NCI-H1105 (cell line): ENCODE measurements around the gene RANGAP1.

Source experiments
- DNase-seq: peaks from one replicate; lab custom pipeline; 2025; lab: John Stamatoyannopoulos, UW

Gene RANGAP1, protein sequence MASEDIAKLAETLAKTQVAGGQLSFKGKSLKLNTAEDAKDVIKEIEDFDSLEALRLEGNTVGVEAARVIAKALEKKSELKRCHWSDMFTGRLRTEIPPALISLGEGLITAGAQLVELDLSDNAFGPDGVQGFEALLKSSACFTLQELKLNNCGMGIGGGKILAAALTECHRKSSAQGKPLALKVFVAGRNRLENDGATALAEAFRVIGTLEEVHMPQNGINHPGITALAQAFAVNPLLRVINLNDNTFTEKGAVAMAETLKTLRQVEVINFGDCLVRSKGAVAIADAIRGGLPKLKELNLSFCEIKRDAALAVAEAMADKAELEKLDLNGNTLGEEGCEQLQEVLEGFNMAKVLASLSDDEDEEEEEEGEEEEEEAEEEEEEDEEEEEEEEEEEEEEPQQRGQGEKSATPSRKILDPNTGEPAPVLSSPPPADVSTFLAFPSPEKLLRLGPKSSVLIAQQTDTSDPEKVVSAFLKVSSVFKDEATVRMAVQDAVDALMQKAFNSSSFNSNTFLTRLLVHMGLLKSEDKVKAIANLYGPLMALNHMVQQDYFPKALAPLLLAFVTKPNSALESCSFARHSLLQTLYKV

DNA sequence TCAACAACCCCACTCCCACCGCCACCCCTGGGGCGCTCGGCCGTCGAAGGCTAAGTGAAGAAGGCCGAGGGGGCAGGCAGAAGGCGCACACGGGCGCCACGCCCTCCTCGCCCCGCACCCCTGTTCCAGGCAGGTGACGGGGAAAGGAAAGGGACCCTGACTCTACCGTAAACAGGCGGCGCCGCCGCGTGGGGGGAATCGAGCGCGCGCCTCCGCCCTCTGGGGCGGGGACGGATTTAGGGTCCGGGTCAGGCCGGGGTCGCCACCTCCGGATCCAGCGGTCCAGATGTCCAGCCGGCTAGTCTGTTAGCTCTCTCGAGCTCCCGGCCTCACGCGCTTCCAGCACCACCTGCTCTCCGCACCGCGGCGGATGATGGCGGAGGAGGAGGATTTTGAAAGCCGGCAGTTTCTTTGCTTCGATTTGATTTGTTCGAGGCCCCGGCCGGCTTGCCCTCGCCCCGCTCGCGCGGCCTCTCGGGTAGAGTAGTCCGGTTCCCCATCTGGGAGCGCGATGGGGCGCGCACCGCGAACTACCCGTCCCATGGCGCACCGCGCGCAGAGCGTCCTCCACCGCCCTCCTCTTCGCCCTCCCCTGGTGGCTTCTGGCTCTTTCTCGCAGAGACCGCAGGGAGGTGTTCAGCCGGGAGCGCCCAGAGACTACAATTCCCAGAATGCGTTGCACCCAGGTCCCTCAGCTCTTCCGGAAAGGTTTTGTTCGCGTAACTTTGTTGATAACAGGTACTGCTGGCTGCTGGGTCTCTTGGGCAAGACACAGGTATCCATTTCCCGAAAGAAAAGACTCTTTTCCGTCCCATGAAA lies at the start of gene RANGAP1:
TSS of gene RANGAP1 (minus strand) at position 368 of the 819 bp plus-strand sequence. CDS start 5,143 bp downstream, outside the sequence.
- DNase-seq = peak; percentile 96

GRCh38 chr22:41334951-41335635 lies 49.1 kb upstream of the RANGAP1 start:
- DNase-seq = no peak

DNA sequence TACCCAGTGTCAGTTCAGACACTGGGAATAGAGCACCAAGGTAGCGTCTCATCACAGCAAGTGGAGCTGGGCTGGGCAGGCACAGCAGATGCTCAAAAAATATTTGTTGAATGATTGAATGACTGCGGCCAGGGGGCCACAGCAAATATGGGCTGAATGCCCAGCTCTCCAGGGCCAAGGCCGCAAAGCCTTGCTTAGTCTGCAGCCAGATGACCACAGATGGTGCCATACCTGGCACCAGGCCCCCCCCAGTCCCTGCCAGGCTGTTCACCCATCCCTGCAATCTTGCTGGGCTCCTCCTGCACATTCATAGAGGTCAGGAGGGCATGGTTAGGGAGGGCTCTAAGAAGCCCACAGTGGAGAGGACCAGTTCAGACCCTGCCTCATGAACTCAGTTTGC lies 48.2 kb upstream of the RANGAP1 start:
- DNase-seq = no peak

- DNase-seq = no peak
These were observed 47.8 kb upstream of the RANGAP1 start for GRCh38 chr22:41333806-41334205.

DNA sequence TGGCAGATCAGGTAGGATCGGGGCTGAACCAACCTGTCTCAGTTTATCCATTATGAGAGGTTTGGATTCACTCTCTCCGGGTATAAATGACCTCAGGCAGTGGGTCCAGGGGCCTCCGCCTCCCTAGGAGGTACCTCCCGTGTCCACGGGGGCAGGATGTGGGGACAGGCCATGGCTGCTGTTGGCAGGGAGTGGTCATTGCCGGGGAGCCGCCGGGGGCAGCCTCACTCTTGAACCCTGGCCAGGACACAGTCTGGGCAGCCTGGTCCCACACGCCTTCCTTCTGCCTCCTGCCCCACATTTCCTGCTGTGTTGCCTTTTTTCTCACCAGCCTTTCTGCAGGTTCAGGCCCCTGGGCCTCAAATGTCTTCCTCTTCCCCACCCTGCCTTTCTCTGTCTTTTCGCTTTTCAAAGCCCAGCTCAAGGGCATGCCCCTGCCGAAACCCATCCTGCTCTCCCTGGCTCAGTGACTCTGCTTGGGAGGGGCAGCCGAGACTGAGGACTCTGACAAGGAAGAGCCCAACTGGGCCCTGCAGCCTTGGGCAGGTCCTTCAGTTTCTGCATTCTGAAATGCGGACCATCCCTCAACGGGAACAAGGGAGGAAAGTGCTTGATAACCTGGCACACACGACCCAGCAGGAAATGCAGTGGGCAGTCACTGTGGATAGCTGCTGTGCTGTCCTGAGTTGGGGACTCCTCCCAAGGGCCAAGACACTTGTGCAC lies 46.4 kb upstream of the RANGAP1 start:
- DNase-seq = no peak

DNA sequence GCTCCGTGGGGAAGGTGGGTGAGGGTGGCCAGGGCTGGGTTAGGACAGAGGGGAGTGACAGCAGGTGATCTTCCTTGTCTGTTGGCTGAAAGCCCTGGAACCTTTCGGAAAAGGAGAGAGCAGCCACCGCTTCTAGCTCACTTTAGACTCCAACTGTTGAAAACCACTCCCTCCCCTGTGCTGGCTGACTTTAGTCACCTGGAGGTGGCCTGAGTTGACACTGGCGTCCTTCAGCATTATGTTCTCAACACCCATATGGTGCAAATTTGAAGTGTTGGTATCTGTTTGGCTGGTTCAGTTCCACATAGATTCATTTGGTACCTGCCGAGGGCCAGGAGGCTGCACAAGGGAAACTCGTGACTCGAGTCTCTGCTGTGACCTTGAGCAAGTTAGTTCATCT lies 44.2 kb upstream of the RANGAP1 start:
- DNase-seq = no peak

DNA sequence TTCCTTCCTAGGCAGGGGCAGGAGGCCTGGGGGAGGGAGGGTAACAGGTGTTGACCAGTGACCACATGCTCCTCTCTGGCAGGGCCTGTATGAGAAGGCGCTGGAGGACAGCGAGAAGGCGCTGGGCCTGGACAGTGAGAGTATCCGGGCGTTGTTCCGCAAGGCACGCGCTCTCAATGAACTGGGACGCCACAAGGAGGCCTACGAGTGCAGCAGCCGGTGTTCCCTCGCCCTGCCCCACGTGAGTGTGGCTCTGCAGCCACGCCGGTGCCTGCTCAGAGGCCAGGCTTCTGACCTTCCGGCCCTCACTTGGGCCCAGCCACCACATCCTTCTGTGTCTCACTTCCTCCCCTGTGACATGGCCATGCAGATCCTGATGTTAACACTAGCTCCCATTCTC lies 41.1 kb upstream of the RANGAP1 start:
- no peak for DNase-seq

- DNase-seq = no peak
These were observed 39.0 kb upstream of the RANGAP1 start for GRCh38 chr22:41324821-41325528.

- DNase-seq = no peak
These were observed 34.6 kb upstream of the RANGAP1 start for GRCh38 chr22:41320416-41321240.

GRCh38 chr22:41315586-41315985 lies 29.6 kb upstream of the RANGAP1 start:
- no peak for DNase-seq

- DNase-seq = no peak
These were observed 28.8 kb upstream of the RANGAP1 start for GRCh38 chr22:41314821-41315220.

DNA sequence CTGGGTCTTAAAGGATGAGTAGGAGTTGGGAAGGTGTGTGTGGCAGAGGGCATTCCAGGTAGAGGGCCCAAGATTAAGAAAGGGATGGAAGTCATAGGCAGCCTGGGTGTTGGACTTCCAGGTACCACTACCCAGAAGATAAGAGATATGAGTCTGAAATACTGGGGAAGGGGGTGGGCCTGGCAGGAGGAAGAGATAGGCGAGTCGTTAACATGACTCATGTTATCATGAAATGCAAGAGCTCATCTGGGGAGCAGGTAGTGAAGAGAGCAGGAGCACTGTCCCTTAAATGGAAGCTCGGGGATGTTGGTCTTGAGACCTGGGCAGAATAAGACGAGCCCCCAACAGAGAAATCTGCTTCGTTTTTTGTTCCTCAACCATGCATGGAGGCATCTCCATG lies 25.5 kb upstream of the RANGAP1 start:
- DNase-seq = no peak

GRCh38 chr22:41310336-41310735 lies 24.3 kb upstream of the RANGAP1 start:
- DNase-seq = no peak

DNA sequence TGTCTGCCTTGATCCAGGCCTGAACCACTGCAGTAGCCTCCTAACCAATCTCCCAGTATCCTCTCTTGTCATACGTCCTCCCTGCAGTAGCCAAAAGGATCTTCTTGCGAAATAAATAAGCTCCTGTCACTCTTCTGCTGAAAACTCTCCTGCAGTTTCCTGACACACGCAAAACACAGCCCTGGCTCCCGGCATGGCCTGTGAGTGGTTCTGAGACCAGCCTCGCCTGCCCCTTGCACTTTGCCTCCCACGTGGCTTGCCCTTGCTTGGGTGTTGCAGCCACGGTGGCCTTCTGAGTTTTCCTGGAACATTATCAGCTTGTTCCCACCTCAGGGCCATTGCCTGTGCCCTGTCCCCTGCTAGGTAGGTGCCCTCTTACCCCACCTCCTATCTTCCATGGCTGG lies 22.6 kb upstream of the RANGAP1 start:
- DNase-seq = no peak

GRCh38 chr22:41308054-41308453 lies 22.1 kb upstream of the RANGAP1 start:
- no peak for DNase-seq

DNA sequence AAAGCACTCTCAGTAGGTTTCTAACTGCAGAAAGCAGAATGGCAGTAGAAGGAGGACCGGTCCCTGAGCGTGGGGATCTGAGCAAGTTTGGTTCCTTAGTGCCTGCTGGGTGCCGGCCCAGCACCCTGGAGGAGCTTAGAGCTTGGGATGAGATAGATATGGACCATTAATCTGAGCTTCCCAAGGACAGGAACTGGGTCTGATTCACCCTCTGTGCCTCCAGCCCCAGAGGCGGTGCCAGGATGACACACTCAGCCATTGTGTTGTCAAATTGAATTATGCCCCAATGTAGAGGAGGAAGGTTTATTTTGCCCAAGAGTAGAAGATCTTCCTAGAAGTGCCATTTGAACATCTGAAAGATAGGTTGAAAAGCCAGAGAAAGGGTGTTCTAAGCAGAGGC lies 19.7 kb upstream of the RANGAP1 start:
- DNase-seq = no peak

DNA sequence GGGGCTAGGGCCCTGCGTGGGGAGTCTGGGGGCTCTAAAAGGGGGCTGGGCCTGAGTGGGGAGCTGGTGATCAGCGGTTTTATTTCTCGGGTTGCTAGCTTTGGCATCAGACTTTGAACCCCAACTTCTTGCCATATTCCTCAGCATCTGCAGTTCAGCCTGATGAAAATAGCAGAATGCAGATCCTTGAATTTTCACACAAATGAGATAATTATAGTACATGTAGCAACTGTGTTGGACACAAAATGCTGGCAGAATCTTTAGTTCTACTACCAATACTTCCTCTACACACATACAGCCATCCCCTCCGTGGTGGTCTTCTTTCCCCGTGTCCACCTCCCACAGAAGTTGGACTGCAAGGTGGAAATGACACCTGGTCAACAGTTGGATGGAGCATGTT lies 16.8 kb upstream of the RANGAP1 start:
- DNase-seq = no peak

DNA sequence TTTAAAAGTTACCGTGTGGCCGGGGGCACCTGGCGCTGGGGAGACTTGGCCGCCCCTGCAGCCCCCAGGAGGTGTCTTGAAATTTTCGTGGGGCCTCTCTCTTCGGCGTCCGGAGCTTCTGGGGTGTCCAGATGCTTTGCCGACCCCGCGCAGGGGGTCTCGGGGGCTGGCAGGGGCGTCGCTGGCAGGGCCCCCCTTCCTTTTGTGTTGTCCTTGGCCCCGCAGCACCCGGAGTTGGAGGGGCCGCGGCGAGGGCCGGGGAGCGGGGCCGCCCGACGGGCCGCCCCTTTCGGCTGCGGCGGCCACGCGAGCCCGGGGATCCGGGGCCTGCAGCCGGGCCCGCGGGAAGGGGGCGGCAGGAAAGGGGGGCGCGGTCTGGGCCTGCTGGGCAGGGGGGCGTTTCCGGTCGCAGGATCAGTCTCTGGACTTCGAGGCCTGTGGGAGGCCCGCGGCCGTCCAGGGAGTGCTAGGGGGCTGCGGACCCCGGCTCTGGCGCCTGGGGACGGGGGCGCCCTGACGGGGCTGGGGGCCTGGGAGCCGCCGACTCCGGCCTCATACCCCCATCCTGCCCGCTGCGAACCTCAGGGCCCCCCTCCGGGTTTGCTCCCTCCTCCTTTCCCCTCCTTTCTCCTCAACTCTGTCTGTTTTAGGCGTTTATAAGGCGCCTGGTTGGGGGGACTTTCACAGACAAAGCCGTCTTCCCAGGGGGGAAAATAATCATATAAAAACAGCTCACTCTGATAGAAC lies 16.2 kb upstream of the RANGAP1 start:
- no peak for DNase-seq
